Neuronal stem cell (in vitro differentiated cells): ENCODE measurements around the gene TBC1D22B.

Experiments used
- DNase-seq: peaks from one replicate; pipeline ENCODE4 v3.0.0-alpha.2; 2013; ENCODE audit warnings: low spot score
- H2AFZ ChIP-seq: one replicate; pipeline ENCODE4 v1.6.1; 2013; ENCODE audit warnings: mild to moderate bottlenecking, low read length, inconsistent platforms
- H2AK5ac ChIP-seq: 2 replicates; pipeline ENCODE4 v1.6.1; 2013; ENCODE audit warnings: low read depth, mild to moderate bottlenecking, inconsistent platforms, low read length, moderate library complexity, mixed read lengths
- H2BK120ac ChIP-seq: 2 replicates; pipeline ENCODE4 v1.6.1; 2013; ENCODE audit warnings: low read depth, mild to moderate bottlenecking, inconsistent platforms, low read length, moderate library complexity, mixed read lengths
- H2BK12ac ChIP-seq: one replicate; pipeline ENCODE4 v1.6.1; 2013; ENCODE audit warnings: low read length, inconsistent platforms
- H2BK15ac ChIP-seq: 2 replicates; pipeline ENCODE4 v1.6.1; 2013; ENCODE audit warnings: mild to moderate bottlenecking, low read length, inconsistent platforms, mixed read lengths
- H2BK5ac ChIP-seq: one replicate; pipeline ENCODE4 v1.6.1; 2013; ENCODE audit warnings: inconsistent platforms, mild to moderate bottlenecking, low read length, moderate library complexity
- H3K14ac ChIP-seq: one replicate; pipeline ENCODE4 v1.6.1; 2013; ENCODE audit warnings: low read length, inconsistent platforms
- H3K18ac ChIP-seq: 2 replicates; pipeline ENCODE4 v1.6.1; 2013; ENCODE audit warnings: low read length, inconsistent platforms
- H3K23ac ChIP-seq: 2 replicates; pipeline ENCODE4 v1.6.1; 2013; ENCODE audit warnings: low read depth, mild to moderate bottlenecking, mixed read lengths, low read length, inconsistent platforms; ENCODE audit not compliant: poor library complexity
- H3K27ac ChIP-seq: replicated peaks from 3 replicates; pipeline ENCODE4 v1.5.1; 2013; ENCODE audit warnings: low read length, inconsistent platforms
- H3K27me3 ChIP-seq, 3 experiments: 2 replicates each; pipeline ENCODE4 v1.6.1; 2013; ENCODE audit warnings: low read length in 3 of 3, mild to moderate bottlenecking in 2 of 3, inconsistent platforms in 1 of 3, low read depth in 1 of 3, mixed read lengths in 1 of 3, moderate library complexity in 1 of 3; ENCODE audit not compliant: control insufficient read depth in 3 of 3, insufficient read depth in 3 of 3
- H3K36me3 ChIP-seq, 2 donors: replicated peaks in 1 of 2; 2 replicates each; pipeline ENCODE4 v1.6.1; 2013; ENCODE audit warnings: low read length in 2 of 2; ENCODE audit not compliant: control insufficient read depth in 2 of 2, insufficient read depth in 2 of 2
- H3K4ac ChIP-seq: 2 replicates; pipeline ENCODE4 v1.6.1; 2013; ENCODE audit warnings: inconsistent platforms, mild to moderate bottlenecking, low read length, moderate library complexity
- H3K4me1 ChIP-seq, 2 donors: 1 replicate in 1 of 2; 2 replicates in 1 of 2; pipeline ENCODE4 v1.6.1; 2013; ENCODE audit warnings: low read length in 2 of 2, low read depth in 1 of 2; ENCODE audit not compliant: control insufficient read depth in 2 of 2, insufficient read depth in 1 of 2
- H3K4me2 ChIP-seq: one replicate; pipeline ENCODE4 v1.6.1; 2013; ENCODE audit warnings: mild to moderate bottlenecking, low read length, inconsistent platforms; ENCODE audit not compliant: insufficient read depth, poor library complexity, severe bottlenecking
- H3K4me3 ChIP-seq, 2 donors: 2 replicates each; pipeline ENCODE4 v1.5.1; 2013; ENCODE audit warnings: low read length in 2 of 2, mild to moderate bottlenecking in 2 of 2, inconsistent platforms in 1 of 2, moderate library complexity in 1 of 2
- H3K79me1 ChIP-seq: one replicate; pipeline ENCODE4 v1.6.1; 2013; ENCODE audit warnings: low read depth, mild to moderate bottlenecking, inconsistent platforms, low read length, moderate library complexity
- H3K9ac ChIP-seq: one replicate; pipeline ENCODE4 v1.6.1; 2013; ENCODE audit warnings: mild to moderate bottlenecking, low read depth, low read length, inconsistent platforms; ENCODE audit not compliant: poor library complexity
- H3K9me3 ChIP-seq, 2 donors: replicated peaks in 1 of 2; 2 replicates each; pipeline versions ENCODE3 to v1.6.1; 2013; ENCODE audit warnings: low read length in 2 of 2, mild to moderate bottlenecking in 2 of 2, inconsistent platforms in 1 of 2, low read depth in 1 of 2, mixed read lengths in 1 of 2, moderate library complexity in 1 of 2; ENCODE audit not compliant: control insufficient read depth in 2 of 2, insufficient read depth in 1 of 2
- H4K8ac ChIP-seq: one replicate; pipeline ENCODE4 v1.6.1; 2013; ENCODE audit warnings: low read depth, mild to moderate bottlenecking, inconsistent platforms, low read length, moderate library complexity
- H4K91ac ChIP-seq: one replicate; pipeline ENCODE4 v1.6.1; 2013; ENCODE audit warnings: low read length, low read depth, mild to moderate bottlenecking, inconsistent platforms; ENCODE audit not compliant: poor library complexity
- WGBS, 2 donors: extraction: QIAGEN DNeasy Blood & Tissue Kit; methylation state at CpG; one replicate each; pipeline ENCODE4 v1.1.7; 2013; ENCODE audit warnings: missing lambda C conversion rate in 2 of 2, mixed read lengths in 1 of 2; ENCODE audit not compliant: insufficient read length in 2 of 2, insufficient replicate concordance in 1 of 2; ENCODE audit errors: extremely low coverage in 2 of 2; 5-methylcytosine and 5-hydroxymethylcytosine counted together

TBC1D22B gene

GRCh38 chr6:37357288-37357687, 99.7 kb downstream of the TBC1D22B start:
- Histone ChIP-seq H3K14ac (no peak overlapping the region), H2BK15ac (no peak overlapping the region), H3K4me1 (peaks cover 4 to 5% of the 10 kb centered on the region in 2 donors), H3K4me2 (no peak overlapping the region), H3K79me1 (peaks cover 6% of the 10 kb centered on the region), H3K23ac (no peak overlapping the region), H3K9me3 (no peaks in the 10 kb centered on the region), H3K4me3 (no peak overlapping the region), H2BK120ac (no peak overlapping the region), H3K9ac (no peak overlapping the region), H3K27ac (no peak overlapping the region), H2AFZ (no peak overlapping the region), H3K18ac (no peak overlapping the region), H3K4ac (no peak overlapping the region), H2BK12ac (no peak overlapping the region), H3K36me3 (peaks cover 4 to 33% of the 10 kb centered on the region in 2 donors), H3K27me3 (no peaks in the 10 kb centered on the region), H2BK5ac (no peak overlapping the region), H2AK5ac (no peak overlapping the region), H4K91ac (no peak overlapping the region), H4K8ac (no peak overlapping the region)
- no CpG with 5 or more reads among the region's 1 CpG for WGBS, 2 donors
- no peak for DNase-seq

GRCh38 chr6:37357860-37358259, 100.3 kb downstream of the TBC1D22B start:
- peaks cover 6% of the 10 kb centered on the region for H3K79me1 ChIP-seq
- H3K27me3 ChIP-seq, result no peaks in the 10 kb centered on the region
- peaks cover 4 to 5% of the 10 kb centered on the region in 2 donors for H3K4me1 ChIP-seq
- H3K36me3 ChIP-seq, result peaks cover 4 to 39% of the 10 kb centered on the region in 2 donors
- no peak overlapping the region for H2AFZ ChIP-seq
- no peak overlapping the region for H3K4ac ChIP-seq
- no peak overlapping the region for H2BK5ac ChIP-seq
- no peak overlapping the region for H4K91ac ChIP-seq
- H3K4me3 ChIP-seq, result no peak overlapping the region
- H2BK15ac ChIP-seq, result no peak overlapping the region
- H3K9ac ChIP-seq, result no peak overlapping the region
- H2BK12ac ChIP-seq, result no peak overlapping the region
- no peaks in the 10 kb centered on the region for H3K9me3 ChIP-seq
- no peak overlapping the region for H3K27ac ChIP-seq
- no peak overlapping the region for H3K23ac ChIP-seq
- H3K14ac ChIP-seq, result no peak overlapping the region
- no peak for DNase-seq
- no peak overlapping the region for H2AK5ac ChIP-seq
- WGBS, 2 donors, result no CpG with 5 or more reads among the region's 2 CpGs
- H3K4me2 ChIP-seq, result no peak overlapping the region
- no peak overlapping the region for H4K8ac ChIP-seq
- no peak overlapping the region for H2BK120ac ChIP-seq
- no peak overlapping the region for H3K18ac ChIP-seq

- no peak overlapping the region for H4K91ac ChIP-seq
- H2AK5ac ChIP-seq, result no peak overlapping the region
- H3K23ac ChIP-seq, result no peak overlapping the region
- H3K9ac ChIP-seq, result no peak overlapping the region
- H4K8ac ChIP-seq, result no peak overlapping the region
- no peak overlapping the region for H3K4me3 ChIP-seq
- no peaks in the 10 kb centered on the region for H3K9me3 ChIP-seq
- H3K79me1 ChIP-seq, result peaks cover 6% of the 10 kb centered on the region
- no peak overlapping the region for H3K4ac ChIP-seq
- WGBS, 2 donors, result no CpG with 5 or more reads among the region's 3 CpGs
- no peak overlapping the region for H3K14ac ChIP-seq
- H2BK120ac ChIP-seq, result no peak overlapping the region
- DNase-seq, result no peak
- H2BK12ac ChIP-seq, result no peak overlapping the region
- H2BK15ac ChIP-seq, result no peak overlapping the region
- H2AFZ ChIP-seq, result no peak overlapping the region
- H3K4me2 ChIP-seq, result no peak overlapping the region
- no peak overlapping the region for H2BK5ac ChIP-seq
- no peaks in the 10 kb centered on the region for H3K27me3 ChIP-seq
- peaks cover 4 to 48% of the 10 kb centered on the region in 2 donors for H3K36me3 ChIP-seq
- H3K18ac ChIP-seq, result no peak overlapping the region
- H3K27ac ChIP-seq, result no peak overlapping the region
- peaks cover 2 to 5% of the 10 kb centered on the region in 2 donors for H3K4me1 ChIP-seq
Measured at GRCh38 chr6:37359039-37359438, 101.5 kb downstream of the TBC1D22B start.

- Histone ChIP-seq H4K91ac (no peak overlapping the region), H3K23ac (no peak overlapping the region), H2AK5ac (no peak overlapping the region), H3K27ac (no peak overlapping the region), H2BK12ac (no peak overlapping the region), H3K9me3 (no peaks in the 10 kb centered on the region), H2BK5ac (no peak overlapping the region), H3K4me3 (no peak overlapping the region), H3K18ac (no peak overlapping the region), H4K8ac (no peak overlapping the region), H3K27me3 (no peaks in the 10 kb centered on the region), H3K79me1 (no peaks in the 10 kb centered on the region), H2BK120ac (no peak overlapping the region), H3K14ac (no peak overlapping the region), H3K36me3 (peaks cover 8 to 61% of the 10 kb centered on the region in 2 donors), H2BK15ac (no peak overlapping the region), H3K4me2 (no peak overlapping the region), H3K4me1 (peaks cover 0 to 5% of the 10 kb centered on the region in 2 donors), H3K9ac (no peak overlapping the region), H2AFZ (no peak overlapping the region), H3K4ac (no peak overlapping the region)
- DNase-seq, result no peak
- no CpG with 5 or more reads among the region's 2 CpGs for WGBS, 2 donors
Measured at GRCh38 chr6:37362101-37362828, 104.7 kb downstream of the TBC1D22B start.
